ENCODE results near the gene RAC3. TPM values are rescaled to one million over a fixed set of nuclear protein-coding genes. Genes with fewer than 3 reads are reported as not detected.

The RAC3 gene
- total RNA-seq, 2 experiments from 2014 or later: 6.4 to 6.8 TPM

DNA sequence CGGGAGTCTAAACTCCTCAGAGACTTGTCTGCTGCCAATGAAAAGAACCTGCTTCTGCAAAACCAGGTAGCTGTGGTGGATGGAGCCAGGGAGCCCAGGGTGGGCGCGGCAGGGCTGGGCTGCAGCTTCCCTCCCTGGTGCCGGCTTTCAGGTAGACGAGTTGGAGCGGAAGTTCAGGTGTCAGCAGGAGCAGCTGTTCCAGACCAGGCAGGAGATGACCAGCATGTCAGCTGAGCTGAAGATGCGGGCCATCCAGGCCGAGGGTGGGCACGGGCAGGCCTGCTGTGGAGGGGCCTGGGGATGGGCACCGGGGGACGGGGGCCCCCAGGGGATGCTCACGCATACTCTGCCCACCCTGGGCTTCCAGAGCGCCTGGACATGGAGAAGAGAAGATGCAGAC, 3.2 kb upstream of the RAC3 start:
- no peak for ATAC-seq
- peaks cover 32% of the 10 kb centered on the region for H3K4me1 Mint-ChIP-seq
- no peak overlapping the region for H3K4me3 Mint-ChIP-seq

DNA sequence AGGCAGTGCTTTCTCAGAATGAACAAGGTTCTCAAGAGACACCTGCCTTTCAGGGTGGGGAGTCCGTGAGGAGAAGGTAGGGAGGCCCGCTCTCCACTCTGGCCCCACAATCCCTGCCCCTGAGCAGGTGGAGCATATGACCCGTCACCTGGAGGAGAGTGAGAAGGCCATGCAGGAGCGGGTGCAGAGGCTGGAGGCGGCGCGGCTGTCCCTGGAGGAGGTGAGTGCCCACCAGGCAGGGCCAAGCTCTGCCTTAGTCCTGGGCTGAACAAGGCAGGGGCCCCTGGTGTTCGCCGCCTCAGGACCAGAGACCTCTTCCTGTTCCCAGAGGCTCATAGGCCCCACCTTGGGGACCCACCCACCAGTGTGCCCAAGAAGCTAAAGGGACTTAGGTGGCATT, 2.5 kb upstream of the RAC3 start:
- Mint-ChIP-seq H3K36me3 (peaks cover 3% of the 10 kb centered on the region), H3K4me3 (no peak overlapping the region), H3K9me3 (ENCODE audit: low read depth) (no peaks in the 10 kb centered on the region), H3K4me1 (peaks cover 29% of the 10 kb centered on the region), H3K27ac (no peak overlapping the region), H3K27me3 (no peaks in the 10 kb centered on the region)
- no peak for DNase-seq
- ATAC-seq: no peak
- CTCF ChIA-PET: interaction anchor here (0.7 to 4.5 kb wide), 11 partner anchors 8 to 277 kb away, joined by 3 to 56 read pairs (median 11); partner anchors contain the start of genes DCXR and NOTUM

More for the DNA sequence above, 3.2 kb upstream of the RAC3 start:
- H3K27ac Mint-ChIP-seq: no peak overlapping the region
- CTCF ChIA-PET: interaction anchor here (0.6 to 2.5 kb wide), 6 partner anchors 8 to 344 kb away, joined by 3 to 13 read pairs (median 4); partner anchors contain the start of gene DCXR
- H3K27me3 Mint-ChIP-seq: no peaks in the 10 kb centered on the region
- no peak for DNase-seq
- H3K9me3 Mint-ChIP-seq (ENCODE audit: low read depth): no peaks in the 10 kb centered on the region
- peaks cover 3% of the 10 kb centered on the region for H3K36me3 Mint-ChIP-seq

GRCh38 chr17:82029391-82029790, 2.1 kb upstream of the RAC3 start:
- Mint-ChIP-seq H3K4me1 (peaks cover 25% of the 10 kb centered on the region), H3K9me3 (ENCODE audit: low read depth) (no peaks in the 10 kb centered on the region), H3K4me3 (no peak overlapping the region), H3K36me3 (peaks cover 3% of the 10 kb centered on the region), H3K27me3 (no peaks in the 10 kb centered on the region), H3K27ac (no peak overlapping the region)
- CTCF ChIA-PET: interaction anchor here (0.7 to 4.5 kb wide), 21 partner anchors 8 to 276 kb away, joined by 3 to 56 read pairs (median 6); partner anchors contain the start of genes DCXR, GPS1, MAFG and NOTUM
- no peak for ATAC-seq
- no peak for DNase-seq

- DNase-seq (no peak), ATAC-seq (peak; percentile 2)
- no peak overlapping the region for H3K27ac Mint-ChIP-seq
- no peaks in the 10 kb centered on the region for H3K9me3 Mint-ChIP-seq (ENCODE audit: low read depth)
- H3K4me3 Mint-ChIP-seq: no peak overlapping the region
- H3K4me1 Mint-ChIP-seq: peaks cover 25% of the 10 kb centered on the region
- peaks cover 5% of the 10 kb centered on the region for H3K36me3 Mint-ChIP-seq
- no peaks in the 10 kb centered on the region for H3K27me3 Mint-ChIP-seq
- CTCF ChIA-PET: interaction anchor here (0.5 to 4.5 kb wide), 42 partner anchors 8 to 745 kb away, joined by 3 to 56 read pairs (median 4); partner anchors contain the start of genes DCXR, GPS1, MAFG and NOTUM
These were observed 1.4 kb upstream of the RAC3 start for GRCh38 chr17:82029990-82030469.

GRCh38 chr17:82030470-82031302, 792 bp upstream of the RAC3 start:
- ATAC-seq: peak; percentile 71
- Mint-ChIP-seq H3K4me3 (peak overlapping the region; percentile 70), H3K4me1 (peaks cover 28% of the 10 kb centered on the region)

DNA sequence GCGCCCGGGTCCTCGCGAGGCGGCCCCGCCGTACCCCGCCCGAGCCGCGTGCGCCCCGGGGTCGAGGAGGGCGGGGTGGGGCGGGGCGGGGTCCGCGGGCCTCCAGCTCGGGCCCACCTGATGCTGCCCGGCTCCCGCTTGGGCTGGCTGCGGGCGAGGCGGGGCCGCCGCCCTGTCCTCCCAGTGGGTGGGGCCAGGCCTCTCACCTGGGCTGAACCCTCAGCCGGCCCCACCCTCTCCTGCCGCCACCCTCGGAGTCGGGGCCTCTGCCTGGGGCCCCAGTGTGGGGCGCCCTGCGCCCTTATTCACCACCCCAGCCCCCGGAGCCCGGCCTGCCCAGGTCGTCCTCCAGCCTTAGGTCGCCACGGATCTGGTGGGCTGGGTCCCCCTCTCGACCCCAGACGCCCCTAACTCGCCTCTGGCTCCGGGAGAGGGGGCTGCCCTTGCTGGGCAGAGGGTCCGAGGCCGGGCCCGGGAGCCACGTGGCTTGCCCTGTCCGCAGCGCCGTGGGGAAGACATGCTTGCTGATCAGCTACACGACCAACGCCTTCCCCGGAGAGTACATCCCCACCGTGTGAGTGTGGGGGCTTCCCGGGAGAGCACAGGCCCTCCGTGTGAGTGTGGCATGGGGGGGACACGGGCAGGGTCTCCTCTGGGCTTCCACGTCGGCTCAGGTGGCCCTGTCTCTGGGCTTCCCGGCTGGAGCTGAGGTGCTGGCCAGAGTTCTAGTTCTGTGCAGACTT, 578 bp downstream of the RAC3 start:
- H3K4me1 Mint-ChIP-seq: peaks cover 26% of the 10 kb centered on the region
- CTCF ChIA-PET: interaction anchor here (1.0 to 4.5 kb wide), 7 partner anchors 11 to 124 kb away, joined by 3 to 56 read pairs (median 4); no protein-coding TSS in a partner anchor
- DNase-seq (peak; percentile 66), ATAC-seq (peak; percentile 67)
- H3K27me3 Mint-ChIP-seq: no peaks in the 10 kb centered on the region
- peaks cover 10% of the 10 kb centered on the region for H3K36me3 Mint-ChIP-seq
- H3K27ac Mint-ChIP-seq: no peak overlapping the region
- no peaks in the 10 kb centered on the region for H3K9me3 Mint-ChIP-seq (ENCODE audit: low read depth)
- peak overlapping the region; percentile 9 for H3K4me3 Mint-ChIP-seq

More at GRCh38 chr17:82030470-82031302, 792 bp upstream of the RAC3 start:
- peak; percentile 88 for DNase-seq
- Mint-ChIP-seq H3K9me3 (ENCODE audit: low read depth) (no peaks in the 10 kb centered on the region), H3K27me3 (no peaks in the 10 kb centered on the region), H3K27ac (peak overlapping the region; percentile 59), H3K36me3 (peaks cover 10% of the 10 kb centered on the region)
- CTCF ChIA-PET: interaction anchor here (0.5 to 4.5 kb wide), 46 partner anchors 8 to 744 kb away, joined by 3 to 56 read pairs (median 4); partner anchors contain the start of genes DCXR, GPS1, MAFG and NOTUM

DNA sequence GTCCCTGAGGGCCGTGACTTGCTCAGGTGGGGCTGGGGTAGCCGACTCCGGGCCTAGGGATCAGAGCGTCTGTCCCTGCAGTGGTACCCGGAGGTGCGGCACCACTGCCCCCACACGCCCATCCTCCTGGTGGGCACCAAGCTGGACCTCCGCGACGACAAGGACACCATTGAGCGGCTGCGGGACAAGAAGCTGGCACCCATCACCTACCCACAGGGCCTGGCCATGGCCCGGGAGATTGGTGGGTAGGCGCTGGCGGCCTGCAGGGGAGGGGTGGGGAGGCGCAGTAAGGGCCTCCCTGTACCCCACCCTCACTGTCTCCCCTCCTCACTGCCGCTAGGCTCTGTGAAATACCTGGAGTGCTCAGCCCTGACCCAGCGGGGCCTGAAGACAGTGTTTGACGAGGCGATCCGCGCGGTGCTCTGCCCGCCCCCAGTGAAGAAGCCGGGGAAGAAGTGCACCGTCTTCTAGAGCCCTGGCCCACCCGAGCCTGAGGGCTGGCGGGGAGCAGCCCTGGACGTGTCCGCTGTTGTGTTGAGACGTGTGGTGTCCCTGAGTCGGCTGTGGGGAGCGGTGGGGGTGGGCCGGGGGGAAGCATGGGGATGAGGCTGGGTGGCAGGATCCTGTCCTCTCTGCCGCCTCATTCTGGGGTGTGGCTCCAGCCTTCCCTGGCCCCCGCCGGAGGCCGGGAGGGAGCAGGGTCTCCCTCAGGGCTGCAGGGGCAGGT, 2.0 kb downstream of the RAC3 start:
- DNase-seq: no peak
- Mint-ChIP-seq H3K36me3 (peaks cover 10% of the 10 kb centered on the region), H3K27me3 (no peaks in the 10 kb centered on the region), H3K9me3 (ENCODE audit: low read depth) (no peaks in the 10 kb centered on the region), H3K4me1 (peaks cover 25% of the 10 kb centered on the region), H3K27ac (no peak overlapping the region), H3K4me3 (no peak overlapping the region)
- ATAC-seq: no peak
- CTCF ChIA-PET: interaction anchor here (1.0 to 4.5 kb wide), 8 partner anchors 11 to 173 kb away, joined by 3 to 56 read pairs (median 4); partner anchors contain the start of genes CENPX and LRRC45

DNA sequence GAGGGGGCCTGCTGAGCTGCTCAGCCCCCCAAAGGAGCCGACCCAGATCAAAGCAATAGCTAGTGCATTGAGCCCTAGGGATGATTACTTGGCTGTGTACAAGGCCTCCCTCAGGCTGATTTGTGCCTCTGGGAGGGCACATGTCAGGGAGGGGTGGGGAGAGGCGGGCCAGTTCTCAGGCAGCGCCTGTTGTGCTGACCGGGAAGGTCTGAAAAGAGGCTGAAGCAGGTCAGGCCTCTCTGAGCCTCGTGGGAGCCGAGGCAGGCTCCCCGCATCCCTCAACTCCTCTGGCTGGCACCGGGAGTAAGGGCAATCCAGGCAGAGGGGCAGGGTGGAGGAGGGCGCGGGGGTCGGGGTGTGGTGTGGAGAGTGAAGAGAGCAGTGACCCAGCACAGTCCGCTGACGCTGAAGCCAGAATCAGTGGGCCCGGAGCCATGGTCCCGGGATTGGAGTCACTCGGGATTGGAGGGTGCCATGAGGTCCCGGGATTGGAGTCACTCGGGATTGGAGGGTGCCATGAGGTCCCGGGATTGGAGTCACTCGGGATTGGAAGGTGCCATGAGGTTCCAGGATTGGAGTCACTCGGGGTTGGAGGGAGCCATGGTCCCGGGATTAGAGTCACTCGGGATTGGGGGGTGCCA, 3.0 kb downstream of the RAC3 start:
- Mint-ChIP-seq H3K4me3 (no peak overlapping the region), H3K27me3 (no peaks in the 10 kb centered on the region), H3K27ac (no peak overlapping the region), H3K36me3 (peaks cover 10% of the 10 kb centered on the region), H3K4me1 (peaks cover 27% of the 10 kb centered on the region), H3K9me3 (ENCODE audit: low read depth) (no peaks in the 10 kb centered on the region)
- CTCF ChIA-PET: interaction anchor here (1.2 to 2.1 kb wide), 5 partner anchors 12 to 172 kb away, joined by 3 to 9 read pairs (median 4); partner anchors contain the start of genes CENPX and LRRC45
- ATAC-seq (no peak), DNase-seq (no peak)

GRCh38 chr17:82035488-82035887, 4.0 kb downstream of the RAC3 start:
- H3K9me3 Mint-ChIP-seq (ENCODE audit: low read depth): no peaks in the 10 kb centered on the region
- peak overlapping the region; percentile 74 for H3K4me3 Mint-ChIP-seq
- H3K27ac Mint-ChIP-seq: no peak overlapping the region

DNA sequence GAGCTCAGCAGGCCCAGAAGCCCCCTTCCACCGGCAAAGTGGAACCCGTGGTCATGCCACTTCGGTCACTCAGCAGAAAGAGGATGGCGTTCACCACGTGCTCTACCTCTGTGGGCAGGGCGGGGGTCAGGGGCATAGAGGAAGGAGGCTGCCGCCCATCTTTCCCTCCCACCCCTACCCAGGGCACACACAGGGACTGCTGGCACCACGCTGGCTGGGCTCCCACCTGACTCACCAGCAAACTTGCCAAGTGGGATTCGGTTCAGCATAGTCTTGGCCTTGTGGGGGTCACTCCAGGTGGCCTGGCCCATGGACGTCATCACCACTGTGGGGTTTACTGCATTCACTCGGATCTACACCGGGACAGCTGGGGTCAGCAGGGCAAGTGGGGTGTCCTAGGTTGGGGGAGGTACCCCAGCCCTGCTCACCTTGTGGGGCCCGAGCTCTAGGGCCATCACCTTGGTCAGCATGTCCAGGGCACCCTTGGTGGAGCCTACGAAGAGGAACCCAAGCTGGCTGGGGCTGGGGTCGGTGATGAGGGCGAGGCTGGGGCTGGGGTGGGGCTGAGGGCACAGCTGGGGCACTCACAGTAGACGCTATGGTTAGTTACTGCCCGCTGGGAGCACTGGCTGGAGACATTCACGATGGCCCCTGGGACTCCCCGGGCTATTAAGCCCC, 4.6 kb downstream of the RAC3 start:
- peak overlapping the region; percentile 74 for H3K4me3 Mint-ChIP-seq
- peaks cover 22% of the 10 kb centered on the region for H3K4me1 Mint-ChIP-seq
- no peaks in the 10 kb centered on the region for H3K27me3 Mint-ChIP-seq
- CTCF ChIA-PET: interaction anchor here (0.8 to 3.5 kb wide), 8 partner anchors 8 to 118 kb away, joined by 3 to 10 read pairs (median 5); partner anchors contain the start of genes CENPX and LRRC45
- ATAC-seq (no peak), DNase-seq (no peak)
- H3K27ac Mint-ChIP-seq: no peak overlapping the region
- no peaks in the 10 kb centered on the region for H3K9me3 Mint-ChIP-seq (ENCODE audit: low read depth)
- peaks cover 7% of the 10 kb centered on the region for H3K36me3 Mint-ChIP-seq

More at GRCh38 chr17:82035488-82035887, 4.0 kb downstream of the RAC3 start:
- Mint-ChIP-seq H3K36me3 (peaks cover 7% of the 10 kb centered on the region), H3K4me1 (peaks cover 23% of the 10 kb centered on the region), H3K27me3 (no peaks in the 10 kb centered on the region)
- CTCF ChIA-PET: interaction anchor here (0.8 to 3.5 kb wide), 5 partner anchors 12 to 119 kb away, joined by 3 to 10 read pairs (median 8); partner anchors contain the start of genes CENPX and LRRC45
- DNase-seq: no peak
- no peak for ATAC-seq

DNA sequence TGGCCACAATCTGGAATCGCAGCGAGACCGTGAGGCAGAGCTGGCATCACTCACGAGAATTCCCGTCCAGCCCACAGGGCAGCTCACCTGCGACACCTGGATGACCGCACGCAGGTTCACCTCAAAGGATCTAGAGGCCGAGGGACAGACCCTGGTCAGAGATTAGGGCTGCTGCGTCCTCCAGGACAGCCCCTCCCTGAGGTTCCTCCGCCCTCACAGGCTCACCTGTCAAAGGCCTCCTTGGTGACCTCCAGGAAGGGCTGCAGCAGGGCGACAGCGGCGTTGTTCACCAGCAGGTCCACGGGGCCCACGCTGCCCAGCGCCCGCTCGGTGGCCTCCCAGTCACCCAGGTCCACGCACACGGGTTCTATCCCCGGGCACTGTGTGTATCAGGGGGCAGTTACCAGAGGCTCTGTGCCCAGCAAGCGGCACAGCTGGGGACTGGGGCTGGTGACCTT, 5.2 kb downstream of the RAC3 start:
- ATAC-seq (no peak), DNase-seq (no peak)
- peaks cover 24% of the 10 kb centered on the region for H3K4me1 Mint-ChIP-seq
- H3K9me3 Mint-ChIP-seq (ENCODE audit: low read depth): no peaks in the 10 kb centered on the region
- H3K4me3 Mint-ChIP-seq: peak overlapping the region; percentile 74
- CTCF ChIA-PET: interaction anchor here (0.8 to 3.5 kb wide), 7 partner anchors 9 to 77 kb away, joined by 3 to 10 read pairs (median 5); partner anchors contain the start of genes CENPX and LRRC45
- peaks cover 7% of the 10 kb centered on the region for H3K36me3 Mint-ChIP-seq
- no peaks in the 10 kb centered on the region for H3K27me3 Mint-ChIP-seq
- H3K27ac Mint-ChIP-seq: peak overlapping the region; percentile 28

Data from activated CD8-positive, alpha-beta memory T cell treated with anti-CD3 and anti-CD28 coated beads, Interleukin-2, amount 10 ng/mL, durations not matched to agents 7 days and 5 days (primary cell).